ENCODE data around the gene MEF2D. TPM values are rescaled to one million over a fixed set of nuclear protein-coding genes. Genes with fewer than 3 reads are reported as not detected.

MEF2D gene
- polyA plus RNA-seq, 4 donors = 23.3 to 24.8 (median 24.3) TPM

- no peak for DNase-seq (ENCODE audit: low read depth in 4 of 4, low spot score in 3 of 4)
These were observed 28.8 kb downstream of the MEF2D start for GRCh38 chr1:156471496-156472490.

- DNase-seq (ENCODE audit: low read depth in 4 of 4, low spot score in 3 of 4) = no peak
These were observed 30.1 kb downstream of the MEF2D start for GRCh38 chr1:156470473-156470872.

GRCh38 chr1:156468693-156469345 lies 31.8 kb downstream of the MEF2D start:
- DNase-seq (ENCODE audit: low read depth in 4 of 4, low spot score in 3 of 4) = no peak

GRCh38 chr1:156467906-156468305 lies 32.7 kb downstream of the MEF2D start:
- DNase-seq (ENCODE audit: low read depth in 4 of 4, low spot score in 3 of 4) = no peak

GRCh38 chr1:156467385-156467784 lies 33.2 kb downstream of the MEF2D start:
- DNase-seq (ENCODE audit: low read depth in 4 of 4, low spot score in 3 of 4) = no peak

GRCh38 chr1:156465747-156466365 lies 34.7 kb downstream of the MEF2D start:
- DNase-seq (ENCODE audit: low read depth in 4 of 4, low spot score in 3 of 4) = no peak

- DNase-seq (ENCODE audit: low read depth in 4 of 4, low spot score in 3 of 4) = no peak
These were observed 35.6 kb downstream of the MEF2D start for GRCh38 chr1:156464825-156465452.

GRCh38 chr1:156464335-156464734 lies 36.2 kb downstream of the MEF2D start:
- DNase-seq (ENCODE audit: low read depth in 4 of 4, low spot score in 3 of 4) = no peak

GRCh38 chr1:156463874-156464273 lies 36.7 kb downstream of the MEF2D start:
- DNase-seq (ENCODE audit: low read depth in 4 of 4, low spot score in 3 of 4) = no peak

- DNase-seq (ENCODE audit: low read depth in 4 of 4, low spot score in 3 of 4) = no peak
These were observed 37.4 kb downstream of the MEF2D start for GRCh38 chr1:156462954-156463795.

- DNase-seq (ENCODE audit: low read depth in 4 of 4, low spot score in 3 of 4) = no peak
These were observed 38.6 kb downstream of the MEF2D start for GRCh38 chr1:156461781-156462647.

- no peak for DNase-seq (ENCODE audit: low read depth in 4 of 4, low spot score in 3 of 4)
These were observed 39.5 kb downstream of the MEF2D start for GRCh38 chr1:156461109-156461508.

- no peak for DNase-seq (ENCODE audit: low read depth in 4 of 4, low spot score in 3 of 4)
These were observed 40.0 kb downstream of the MEF2D start for GRCh38 chr1:156460525-156460924.

- DNase-seq (ENCODE audit: low read depth in 4 of 4, low spot score in 3 of 4) = no peak
These were observed 42.4 kb downstream of the MEF2D start for GRCh38 chr1:156458181-156458503.

- peak; percentile 84 to 90 (median 86) for DNase-seq (ENCODE audit: low read depth in 4 of 4, low spot score in 3 of 4)
These were observed 43.7 kb downstream of the MEF2D start for GRCh38 chr1:156456625-156457465.

- no peak for DNase-seq (ENCODE audit: low read depth in 4 of 4, low spot score in 3 of 4)
These were observed 45.2 kb downstream of the MEF2D start for GRCh38 chr1:156455362-156455761.

GRCh38 chr1:156452907-156453306 lies 47.7 kb downstream of the MEF2D start:
- DNase-seq (ENCODE audit: low read depth in 4 of 4, low spot score in 3 of 4) = no peak

- no peak for DNase-seq (ENCODE audit: low read depth in 4 of 4, low spot score in 3 of 4)
These were observed 48.9 kb downstream of the MEF2D start for GRCh38 chr1:156451505-156452160.

Data from right renal pelvis (tissue), 4 donors.